Neural cell (in vitro differentiated cells): ENCODE measurements around the gene ACVR1.

ENCODE experiments used
- CTCF ChIP-seq: fragments of 450-650 bp; IDR thresholded peaks from 2 replicates; pipeline ENCODE4 v1.5.1; 2014; ENCODE audit warnings: antibody characterized with exemption, mild to moderate bottlenecking, moderate library complexity; ENCODE audit not compliant: poor library complexity, severe bottlenecking
- EP300 ChIP-seq: fragments of 450-650 bp; conservative IDR thresholded peaks from 2 replicates; pipeline ENCODE4 v1.6.1; 2014; ENCODE audit warnings: antibody characterized with exemption, mild to moderate bottlenecking, moderate library complexity; ENCODE audit not compliant: poor library complexity, severe bottlenecking
- EZH2 ChIP-seq: fragments of 200-600, 300-800 bp; shearing (Covaris generic), sonication (generic); IDR thresholded peaks from 2 replicates; pipeline ENCODE4 v1.6.1; 2014; ENCODE audit warnings: antibody characterized with exemption, low read length, borderline replicate concordance, mild to moderate bottlenecking; ENCODE audit not compliant: insufficient read depth, poor library complexity, severe bottlenecking
- POLR2AphosphoS5 ChIP-seq: IDR thresholded peaks from 2 replicates; pipeline ENCODE4 v1.6.1; 2012
- RAD21 ChIP-seq: fragments of 450-650 bp; conservative IDR thresholded peaks from 2 replicates; pipeline ENCODE4 v1.6.1; 2014; ENCODE audit warnings: antibody characterized with exemption, mild to moderate bottlenecking, moderate library complexity
- REST ChIP-seq: IDR thresholded peaks from 2 replicates; pipeline ENCODE4 v1.6.1; 2012; ENCODE audit warnings: borderline replicate concordance
- TAF1 ChIP-seq: IDR thresholded peaks from 2 replicates; pipeline ENCODE4 v1.6.1; 2012; ENCODE audit warnings: low read depth

GRCh38 chr2:157843935-157844334, 32.2 kb downstream of the ACVR1 start:
- TF ChIP-seq EZH2: no peak
- TF ChIP-seq CTCF: no peak
- TF ChIP-seq RAD21: no peak
- TF ChIP-seq REST: no peak
- no peak for TF ChIP-seq POLR2AphosphoS5
- TF ChIP-seq TAF1: no peak
- no peak for TF ChIP-seq EP300
